ENCODE results near the gene SFRP5. TPM values are rescaled to one million over a fixed set of nuclear protein-coding genes. Genes with fewer than 3 reads are reported as not detected.

Gene SFRP5
- total and polyA plus RNA-seq, 4 donors = 3.6 to 15.1 (median 6.5) TPM

DNA sequence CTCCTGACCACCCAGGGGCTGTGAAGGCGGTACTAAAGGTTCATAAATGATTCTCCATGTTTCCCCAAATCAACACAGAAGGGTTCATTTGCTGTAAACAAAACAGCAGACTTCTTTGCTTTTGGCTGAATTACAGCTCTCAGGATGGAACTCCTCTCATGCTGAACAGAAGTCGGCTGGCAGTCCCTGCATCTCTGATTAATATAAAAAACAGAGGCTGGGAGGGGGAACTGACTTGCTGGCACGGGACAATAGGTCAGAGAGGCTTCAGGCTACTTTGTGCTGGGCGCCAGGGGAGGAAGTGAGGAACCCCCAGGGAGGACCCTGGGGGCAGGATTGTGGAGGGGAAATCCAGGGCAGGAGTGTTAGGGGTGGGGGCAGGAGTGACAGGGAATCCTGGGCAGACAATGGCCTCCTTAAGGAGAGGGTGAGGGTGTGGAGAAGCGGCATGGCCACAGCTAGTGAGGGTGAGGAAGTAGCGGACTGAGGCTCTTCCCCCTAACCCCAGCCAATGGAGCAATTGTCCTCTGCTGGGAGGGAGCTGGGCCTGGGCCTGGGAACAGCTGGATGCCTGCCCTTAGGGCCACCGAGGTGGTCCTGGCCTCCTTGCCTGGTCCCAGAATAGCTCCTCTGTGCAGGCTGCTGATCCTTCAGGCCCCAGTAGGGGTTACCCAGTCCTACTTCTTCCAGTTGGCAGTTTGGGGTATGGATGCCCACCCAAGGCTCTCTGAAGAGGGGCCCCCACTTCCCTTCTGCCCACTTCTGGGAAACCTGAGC lies 9.2 kb upstream of the SFRP5 start:
- Histone ChIP-seq H3K9ac (ENCODE audit: low read depth in 1 of 2, low read length in 2 of 2) (no peak overlapping the region), H3K36me3 (ENCODE audit: control insufficient read depth in 4 of 4, insufficient read depth in 3 of 4, low read depth in 1 of 4, low read length in 3 of 4) (no peaks in the 10 kb centered on the region), H3K9me3 (ENCODE audit: control insufficient read depth in 4 of 4, low read length in 3 of 4) (no peaks in the 10 kb centered on the region), H3K4me1 (ENCODE audit: control insufficient read depth in 4 of 4, insufficient read depth in 4 of 4, low read length in 3 of 4) (peaks cover 0 to 5% (median 0%) of the 10 kb centered on the region in 4 donors), H3K27me3 (ENCODE audit: control insufficient read depth in 4 of 4, insufficient read depth in 4 of 4, low read length in 3 of 4) (no peaks in the 10 kb centered on the region), H3K27ac (ENCODE audit: low read depth in 1 of 2, low read length in 2 of 2) (no peak overlapping the region), H3K4me3 (ENCODE audit: low read depth in 1 of 3, low read length in 3 of 3) (no peak overlapping the region)
- no peak for DNase-seq (ENCODE audit: low spot score)
- WGBS = 71% methylated on average over 7 of the region's 7 CpGs
- peak; percentile 65 for TF ChIP-seq NR2F2 (IDR thresholded peaks at IDR 0.05)
- TF ChIP-seq, protein P1, sequence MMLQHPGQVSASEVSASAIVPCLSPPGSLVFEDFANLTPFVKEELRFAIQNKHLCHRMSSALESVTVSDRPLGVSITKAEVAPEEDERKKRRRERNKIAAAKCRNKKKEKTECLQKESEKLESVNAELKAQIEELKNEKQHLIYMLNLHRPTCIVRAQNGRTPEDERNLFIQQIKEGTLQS (IDR thresholded peaks at IDR 0.05) = no peak

DNA sequence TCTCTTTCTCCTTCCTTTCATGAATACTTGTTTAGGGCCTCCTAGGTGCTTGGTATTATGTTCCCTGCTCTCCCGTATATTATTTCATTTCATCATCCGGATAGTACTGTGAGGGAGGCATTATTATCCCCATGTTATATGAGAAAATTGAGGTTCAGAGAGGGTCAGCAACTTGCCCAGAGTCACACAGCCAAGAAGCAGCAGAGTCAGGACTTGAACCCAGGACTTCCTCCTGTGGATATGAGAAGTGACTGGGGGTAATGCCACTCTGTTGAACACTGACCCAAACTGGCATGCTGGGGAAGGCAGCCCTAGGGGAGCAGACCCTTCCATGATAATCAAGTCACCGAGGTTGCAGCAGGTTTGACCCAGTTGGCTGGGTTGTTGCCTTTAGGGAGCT lies 8.2 kb upstream of the SFRP5 start:
- Histone ChIP-seq H3K36me3 (ENCODE audit: control insufficient read depth in 4 of 4, insufficient read depth in 3 of 4, low read depth in 1 of 4, low read length in 3 of 4) (no peaks in the 10 kb centered on the region), H3K27me3 (ENCODE audit: control insufficient read depth in 4 of 4, insufficient read depth in 4 of 4, low read length in 3 of 4) (no peaks in the 10 kb centered on the region), H3K4me3 (ENCODE audit: low read depth in 1 of 3, low read length in 3 of 3) (no peak overlapping the region), H3K4me1 (ENCODE audit: control insufficient read depth in 4 of 4, insufficient read depth in 4 of 4, low read length in 3 of 4) (peaks cover 0 to 5% (median 0%) of the 10 kb centered on the region in 4 donors), H3K9me3 (ENCODE audit: control insufficient read depth in 4 of 4, low read length in 3 of 4) (no peaks in the 10 kb centered on the region), H3K27ac (ENCODE audit: low read depth in 1 of 2, low read length in 2 of 2) (no peak overlapping the region), H3K9ac (ENCODE audit: low read depth in 1 of 2, low read length in 2 of 2) (no peak overlapping the region)
- TF ChIP-seq EGR1 (IDR thresholded peaks at IDR 0.05; ENCODE audit: low read depth in 2 of 2) (no peak), NR2F2 (IDR thresholded peaks at IDR 0.05) (no peak), SP1 (IDR thresholded peaks at IDR 0.05) (no peak), RXRA (IDR thresholded peaks at IDR 0.05) (no peak)
- WGBS = 91% methylated on average over 3 of the region's 3 CpGs
- no peak for DNase-seq (ENCODE audit: low spot score)

DNA sequence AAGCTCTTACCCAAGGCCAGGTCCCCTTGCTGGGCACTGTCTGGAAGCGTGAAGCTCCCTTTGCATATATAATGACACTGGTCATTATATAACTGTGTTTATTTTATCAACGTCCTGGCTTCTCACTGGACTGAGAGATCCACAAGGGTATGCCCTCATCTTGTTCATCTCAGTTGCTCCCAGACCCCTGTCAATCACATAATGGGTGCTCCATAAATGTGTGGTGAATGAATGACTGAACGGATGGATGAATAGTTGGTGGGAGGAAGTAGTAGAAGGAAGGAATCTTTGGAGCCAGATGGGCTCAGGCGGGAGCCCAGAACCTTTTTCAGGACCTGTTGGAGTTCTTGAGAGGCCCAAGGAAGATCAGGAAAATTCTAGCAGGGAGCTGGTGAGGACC lies 7.7 kb upstream of the SFRP5 start:
- Histone ChIP-seq H3K27ac (ENCODE audit: low read depth in 1 of 2, low read length in 2 of 2) (no peak overlapping the region), H3K9ac (ENCODE audit: low read depth in 1 of 2, low read length in 2 of 2) (no peak overlapping the region), H3K27me3 (ENCODE audit: control insufficient read depth in 4 of 4, insufficient read depth in 4 of 4, low read length in 3 of 4) (peaks cover 0 to 2% (median 0%) of the 10 kb centered on the region in 4 donors), H3K9me3 (ENCODE audit: control insufficient read depth in 4 of 4, low read length in 3 of 4) (no peaks in the 10 kb centered on the region), H3K4me3 (ENCODE audit: low read depth in 1 of 3, low read length in 3 of 3) (no peak overlapping the region), H3K4me1 (ENCODE audit: control insufficient read depth in 4 of 4, insufficient read depth in 4 of 4, low read length in 3 of 4) (peaks cover 0 to 5% (median 0%) of the 10 kb centered on the region in 4 donors), H3K36me3 (ENCODE audit: control insufficient read depth in 4 of 4, insufficient read depth in 3 of 4, low read depth in 1 of 4, low read length in 3 of 4) (no peaks in the 10 kb centered on the region)
- TF ChIP-seq, protein P2, sequence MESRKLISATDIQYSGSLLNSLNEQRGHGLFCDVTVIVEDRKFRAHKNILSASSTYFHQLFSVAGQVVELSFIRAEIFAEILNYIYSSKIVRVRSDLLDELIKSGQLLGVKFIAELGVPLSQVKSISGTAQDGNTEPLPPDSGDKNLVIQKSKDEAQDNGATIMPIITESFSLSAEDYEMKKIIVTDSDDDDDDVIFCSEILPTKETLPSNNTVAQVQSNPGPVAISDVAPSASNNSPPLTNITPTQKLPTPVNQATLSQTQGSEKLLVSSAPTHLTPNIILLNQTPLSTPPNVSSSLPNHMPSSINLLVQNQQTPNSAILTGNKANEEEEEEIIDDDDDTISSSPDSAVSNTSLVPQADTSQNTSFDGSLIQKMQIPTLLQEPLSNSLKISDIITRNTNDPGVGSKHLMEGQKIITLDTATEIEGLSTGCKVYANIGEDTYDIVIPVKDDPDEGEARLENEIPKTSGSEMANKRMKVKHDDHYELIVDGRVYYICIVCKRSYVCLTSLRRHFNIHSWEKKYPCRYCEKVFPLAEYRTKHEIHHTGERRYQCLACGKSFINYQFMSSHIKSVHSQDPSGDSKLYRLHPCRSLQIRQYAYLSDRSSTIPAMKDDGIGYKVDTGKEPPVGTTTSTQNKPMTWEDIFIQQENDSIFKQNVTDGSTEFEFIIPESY (IDR thresholded peaks at IDR 0.05) = no peak
- TF ChIP-seq JUND (IDR thresholded peaks at IDR 0.05) = no peak
- TF ChIP-seq EGR1 (IDR thresholded peaks at IDR 0.05; ENCODE audit: low read depth in 2 of 2) = no peak
- TF ChIP-seq FOXA2 (IDR thresholded peaks at IDR 0.05) = no peak
- TF ChIP-seq FOXA1 (IDR thresholded peaks at IDR 0.05) = no peak
- no peak for TF ChIP-seq RXRA (IDR thresholded peaks at IDR 0.05)
- TF ChIP-seq TAF1 (conservative IDR thresholded peaks at IDR 0.05) = no peak
- TF ChIP-seq, protein P3, sequence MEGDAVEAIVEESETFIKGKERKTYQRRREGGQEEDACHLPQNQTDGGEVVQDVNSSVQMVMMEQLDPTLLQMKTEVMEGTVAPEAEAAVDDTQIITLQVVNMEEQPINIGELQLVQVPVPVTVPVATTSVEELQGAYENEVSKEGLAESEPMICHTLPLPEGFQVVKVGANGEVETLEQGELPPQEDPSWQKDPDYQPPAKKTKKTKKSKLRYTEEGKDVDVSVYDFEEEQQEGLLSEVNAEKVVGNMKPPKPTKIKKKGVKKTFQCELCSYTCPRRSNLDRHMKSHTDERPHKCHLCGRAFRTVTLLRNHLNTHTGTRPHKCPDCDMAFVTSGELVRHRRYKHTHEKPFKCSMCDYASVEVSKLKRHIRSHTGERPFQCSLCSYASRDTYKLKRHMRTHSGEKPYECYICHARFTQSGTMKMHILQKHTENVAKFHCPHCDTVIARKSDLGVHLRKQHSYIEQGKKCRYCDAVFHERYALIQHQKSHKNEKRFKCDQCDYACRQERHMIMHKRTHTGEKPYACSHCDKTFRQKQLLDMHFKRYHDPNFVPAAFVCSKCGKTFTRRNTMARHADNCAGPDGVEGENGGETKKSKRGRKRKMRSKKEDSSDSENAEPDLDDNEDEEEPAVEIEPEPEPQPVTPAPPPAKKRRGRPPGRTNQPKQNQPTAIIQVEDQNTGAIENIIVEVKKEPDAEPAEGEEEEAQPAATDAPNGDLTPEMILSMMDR (IDR thresholded peaks at IDR 0.05; ENCODE audit: low read depth, low read length, missing input control) = no peak
- no peak for TF ChIP-seq NR2F2 (IDR thresholded peaks at IDR 0.05)
- TF ChIP-seq, protein P1 (IDR thresholded peaks at IDR 0.05) = no peak
- TF ChIP-seq RAD21 (IDR thresholded peaks at IDR 0.05) = no peak
- TF ChIP-seq, protein P4, sequence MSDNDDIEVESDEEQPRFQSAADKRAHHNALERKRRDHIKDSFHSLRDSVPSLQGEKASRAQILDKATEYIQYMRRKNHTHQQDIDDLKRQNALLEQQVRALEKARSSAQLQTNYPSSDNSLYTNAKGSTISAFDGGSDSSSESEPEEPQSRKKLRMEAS (IDR thresholded peaks at IDR 0.05) = no peak
- no peak for TF ChIP-seq HNF4A (conservative IDR thresholded peaks at IDR 0.05)
- TF ChIP-seq SP1 (IDR thresholded peaks at IDR 0.05) = no peak
- no peak for DNase-seq (ENCODE audit: low spot score)
- 73% methylated on average over 4 of the region's 4 CpGs for WGBS
